Lung (tissue), 12 donors: Measurements from ENCODE around the gene MSANTD1. TPM values are rescaled to one million over a fixed set of nuclear protein-coding genes. Genes with fewer than 3 reads are reported as not detected.

ENCODE experiments used
- ATAC-seq: fragments of 200-7000 bp; cut with Tn5 transposase; one replicate; pipeline ENCODE4 v1.9.1; 2020; ENCODE audit warnings: moderate number of reproducible peaks; ENCODE audit not compliant: insufficient read depth, low FRiP score
- DNase-seq, 3 donors: peaks; one replicate each; pipeline ENCODE4 v3.0.0-alpha.2; 2013 to 2017
- H3K27ac ChIP-seq, 2 donors: one replicate each; pipeline ENCODE4 v1.5.1; 2013; ENCODE audit warnings: mild to moderate bottlenecking in 2 of 2, moderate library complexity in 2 of 2, control low read depth in 1 of 2, inconsistent platforms in 1 of 2, low read depth in 1 of 2, low read length in 1 of 2
- H3K27me3 ChIP-seq, 3 donors: one replicate each; pipeline ENCODE4 v1.5.1; 2013; ENCODE audit warnings: low read length in 2 of 3; ENCODE audit not compliant: control insufficient read depth in 3 of 3, insufficient read depth in 3 of 3
- H3K36me3 ChIP-seq, 4 donors: one replicate each; pipeline ENCODE4 v1.5.1; 2013; ENCODE audit warnings: low read length in 4 of 4, mild to moderate bottlenecking in 1 of 4, moderate library complexity in 1 of 4; ENCODE audit not compliant: control insufficient read depth in 4 of 4, insufficient read depth in 4 of 4
- H3K4me1 ChIP-seq, 5 donors: one replicate each; pipeline ENCODE4 v1.5.1; 2013; ENCODE audit warnings: low read length in 5 of 5, mild to moderate bottlenecking in 2 of 5, moderate library complexity in 1 of 5; ENCODE audit not compliant: control insufficient read depth in 5 of 5, insufficient read depth in 5 of 5
- H3K4me3 ChIP-seq: one replicate; pipeline ENCODE4 v1.5.1; 2013; ENCODE audit warnings: mild to moderate bottlenecking, control low read depth, moderate library complexity
- H3K9ac ChIP-seq, 2 donors: one replicate each; pipeline ENCODE4 v1.5.1; 2013; ENCODE audit warnings: low read length in 2 of 2, control low read depth in 1 of 2; ENCODE audit not compliant: insufficient read depth in 1 of 2
- H3K9me3 ChIP-seq, 4 donors: one replicate each; pipeline ENCODE4 v1.5.1; 2013; ENCODE audit warnings: low read length in 3 of 4, mild to moderate bottlenecking in 1 of 4, moderate library complexity in 1 of 4; ENCODE audit not compliant: control insufficient read depth in 4 of 4, insufficient read depth in 3 of 4
- WGBS, 2 donors: extraction: QIAGEN DNeasy Blood & Tissue Kit; methylation state at CpG; one replicate each; pipeline ENCODE4 v1.1.7; 2013; 5-methylcytosine and 5-hydroxymethylcytosine counted together
- polyA plus RNA-seq, 2 donors: library from polyadenylated mRNA; stranded (reverse); fragments of 200-250 nt; gene quantifications; one replicate each; pipeline ENCODE4 v1.2.1, GENCODE V29; 2013
- total RNA-seq, 2 donors: library from RNA; depleted of rRNA in 1 of 2; stranded (reverse); fragments of >200 nt in 1 of 2; gene quantifications; one replicate each; pipeline ENCODE4 v1.2.1, GENCODE V29; 2014 to 2021
- TF ChIP-seq, protein P1 (sequence below): IDR thresholded peaks from 2 replicates; pipeline ENCODE4 v1.5.1; 2012; ENCODE audit warnings: mild to moderate bottlenecking; ENCODE audit errors: control extremely low read depth, extremely low read depth
- donor health status: control.
- donor health status: control.
- donor health status: Bipolar disorder and iron deficiency.
- donor health status: healthy.
- donor health status: DM: yes; HTN: yes; CAD: no.

MSANTD1 gene
- total and polyA plus RNA-seq, 4 donors = 0.35 to 1.4 (median 0.88) TPM

DNA sequence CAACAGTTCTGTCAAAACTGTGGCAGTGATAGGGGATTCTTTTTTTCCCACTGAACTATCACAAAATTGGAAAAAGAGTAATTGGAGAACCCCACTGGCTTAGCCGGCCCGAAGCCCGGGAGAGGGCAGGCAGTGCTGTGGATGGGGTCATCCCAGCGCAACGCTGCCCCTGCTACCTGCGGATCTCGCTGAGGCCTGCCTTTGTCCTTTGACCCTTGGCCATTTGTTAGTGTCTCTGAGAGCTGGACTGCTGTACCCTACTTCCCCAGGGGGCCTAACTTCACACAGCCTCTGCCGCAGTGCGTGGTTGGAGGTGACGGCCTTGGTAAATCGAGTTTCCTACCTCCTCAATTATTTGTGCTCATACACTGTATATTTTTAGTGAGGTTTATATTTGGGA, 43.0 kb upstream of the MSANTD1 start:
- H3K9ac ChIP-seq = no peak overlapping the region
- H3K4me1 ChIP-seq = peaks cover 0 to 44% (median 16%) of the 10 kb centered on the region in 5 donors
- TF ChIP-seq, protein P1, sequence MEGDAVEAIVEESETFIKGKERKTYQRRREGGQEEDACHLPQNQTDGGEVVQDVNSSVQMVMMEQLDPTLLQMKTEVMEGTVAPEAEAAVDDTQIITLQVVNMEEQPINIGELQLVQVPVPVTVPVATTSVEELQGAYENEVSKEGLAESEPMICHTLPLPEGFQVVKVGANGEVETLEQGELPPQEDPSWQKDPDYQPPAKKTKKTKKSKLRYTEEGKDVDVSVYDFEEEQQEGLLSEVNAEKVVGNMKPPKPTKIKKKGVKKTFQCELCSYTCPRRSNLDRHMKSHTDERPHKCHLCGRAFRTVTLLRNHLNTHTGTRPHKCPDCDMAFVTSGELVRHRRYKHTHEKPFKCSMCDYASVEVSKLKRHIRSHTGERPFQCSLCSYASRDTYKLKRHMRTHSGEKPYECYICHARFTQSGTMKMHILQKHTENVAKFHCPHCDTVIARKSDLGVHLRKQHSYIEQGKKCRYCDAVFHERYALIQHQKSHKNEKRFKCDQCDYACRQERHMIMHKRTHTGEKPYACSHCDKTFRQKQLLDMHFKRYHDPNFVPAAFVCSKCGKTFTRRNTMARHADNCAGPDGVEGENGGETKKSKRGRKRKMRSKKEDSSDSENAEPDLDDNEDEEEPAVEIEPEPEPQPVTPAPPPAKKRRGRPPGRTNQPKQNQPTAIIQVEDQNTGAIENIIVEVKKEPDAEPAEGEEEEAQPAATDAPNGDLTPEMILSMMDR = no peak
- DNase-seq = no peak
- ATAC-seq = no peak
- no peaks in the 10 kb centered on the region for H3K9me3 ChIP-seq
- H3K4me3 ChIP-seq = no peak overlapping the region
- H3K27ac ChIP-seq = no peak overlapping the region
- H3K27me3 ChIP-seq = no peaks in the 10 kb centered on the region
- WGBS, 2 donors = 96 to 98% methylated on average over 11 of the region's 11 CpGs
- peaks cover 18 to 30% (median 26%) of the 10 kb centered on the region in 4 donors for H3K36me3 ChIP-seq

DNA sequence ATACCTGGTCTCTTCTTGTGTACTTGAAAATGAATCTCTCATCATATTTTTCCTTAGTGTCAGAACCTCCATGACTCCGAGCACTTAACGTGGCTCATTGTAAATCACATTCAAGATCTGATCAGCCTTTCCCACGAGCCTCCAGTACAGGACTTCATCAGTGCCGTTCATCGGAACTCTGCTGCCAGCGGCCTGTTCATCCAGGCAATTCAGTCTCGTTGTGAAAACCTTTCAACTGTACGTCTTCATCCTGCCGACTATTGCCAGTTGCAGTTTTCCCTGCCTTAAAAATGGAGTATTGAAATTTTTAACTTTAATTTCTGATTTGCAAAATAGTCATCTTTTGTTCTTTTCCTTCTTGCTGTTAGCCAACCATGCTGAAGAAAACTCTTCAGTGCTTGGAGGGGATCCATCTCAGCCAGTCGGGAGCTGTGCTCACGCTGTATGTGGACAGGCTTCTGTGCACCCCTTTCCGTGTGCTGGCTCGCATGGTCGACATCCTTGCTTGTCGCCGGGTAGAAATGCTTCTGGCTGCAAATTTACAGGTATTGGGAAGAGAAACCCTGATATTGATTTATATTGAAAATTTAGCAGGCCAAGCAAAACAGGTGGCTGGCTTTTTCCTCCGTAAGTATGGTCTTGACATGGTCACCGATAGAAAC, 42.4 kb upstream of the MSANTD1 start:
- H3K27ac ChIP-seq = no peak overlapping the region
- no peaks in the 10 kb centered on the region for H3K9me3 ChIP-seq
- H3K27me3 ChIP-seq = no peaks in the 10 kb centered on the region
- TF ChIP-seq, protein P1 = no peak
- ATAC-seq (no peak), DNase-seq (no peak)
- H3K36me3 ChIP-seq = peaks cover 18 to 30% (median 26%) of the 10 kb centered on the region in 4 donors
- no peak overlapping the region for H3K9ac ChIP-seq
- H3K4me1 ChIP-seq = peaks cover 0 to 39% (median 16%) of the 10 kb centered on the region in 5 donors
- H3K4me3 ChIP-seq = no peak overlapping the region
- WGBS, 2 donors = 96 to 97% methylated on average over 18 of the region's 18 CpGs

DNA sequence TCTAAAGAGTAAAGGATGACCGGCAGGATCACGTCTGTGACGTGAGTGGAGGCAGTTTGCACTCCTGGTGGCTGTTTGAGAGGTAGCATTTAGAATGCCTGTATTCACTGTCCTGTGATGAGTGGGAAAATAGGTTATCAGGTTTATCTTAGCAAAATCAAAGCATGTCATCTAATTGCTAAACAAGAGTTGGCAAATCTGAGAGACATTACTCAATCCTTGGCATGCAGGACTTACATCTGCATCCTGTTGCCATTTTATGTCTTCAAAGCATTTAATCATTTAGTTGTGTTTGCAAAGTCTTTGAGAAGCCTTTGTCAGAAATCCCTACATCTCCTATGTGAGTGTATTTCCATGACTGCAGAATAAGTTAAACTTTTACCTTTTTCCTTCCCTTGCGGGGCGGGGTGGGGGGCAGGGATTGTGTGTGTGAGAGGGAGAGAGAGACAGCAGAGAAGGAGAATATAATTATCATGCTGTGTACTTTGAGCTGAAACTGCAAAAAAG, 41.4 kb upstream of the MSANTD1 start:
- peaks cover 0 to 29% (median 15%) of the 10 kb centered on the region in 5 donors for H3K4me1 ChIP-seq
- no peak for ATAC-seq
- H3K4me3 ChIP-seq = no peak overlapping the region
- DNase-seq = peak in 2 of 3 donors; percentile 11 to 47
- H3K9me3 ChIP-seq = no peaks in the 10 kb centered on the region
- no peak overlapping the region for H3K27ac ChIP-seq
- no peaks in the 10 kb centered on the region for H3K27me3 ChIP-seq
- TF ChIP-seq, protein P1 = no peak
- no peak overlapping the region for H3K9ac ChIP-seq
- peaks cover 18 to 34% (median 30%) of the 10 kb centered on the region in 4 donors for H3K36me3 ChIP-seq
- WGBS, 2 donors = 64 to 67% methylated on average over 5 of the region's 5 CpGs
